ENCODE measurements around the gene ARHGAP24. TPM values are rescaled to one million over a fixed set of nuclear protein-coding genes. Genes with fewer than 3 reads are reported as not detected.

Gene ARHGAP24
- total RNA-seq, 2 donors from 2014 or later: 66.8 to 85.6 TPM

- Histone ChIP-seq H3K4me1 (ENCODE audit: control insufficient read depth, insufficient read depth, low read length) (no peaks in the 10 kb centered on the region), H3K27me3 (ENCODE audit: control insufficient read depth, insufficient read depth, low read length, poor library complexity, severe bottlenecking) (no peaks in the 10 kb centered on the region), H3K27ac (ENCODE audit: low read depth, low read length) (no peak overlapping the region), H3K36me3 (ENCODE audit: control insufficient read depth, insufficient read depth, low read length) (no peaks in the 10 kb centered on the region), H3K9me3 (ENCODE audit: control insufficient read depth, low read length) (no peaks in the 10 kb centered on the region), H3K9ac (ENCODE audit: extremely low read depth, low read length, poor library complexity, severe bottlenecking) (no peak overlapping the region), H3K4me3 (ENCODE audit: low read length) (no peak overlapping the region)
- Mint-ChIP-seq H3K9me3 (no peaks in the 10 kb centered on the region), H3K36me3 (ENCODE audit: low read depth) (no peaks in the 10 kb centered on the region), H3K27ac (no peak overlapping the region), H3K27me3 (ENCODE audit: insufficient read depth) (no peaks in the 10 kb centered on the region), H3K4me1 (no peaks in the 10 kb centered on the region), H3K4me3 (no peak overlapping the region)
- DNase-seq: no peak
- 71 to 100% methylated on average over 1 to 2 of the region's 2 CpGs for WGBS, 2 experiments (ENCODE audit: insufficient coverage in 1 of 2, insufficient read length in 1 of 2)
- TF ChIP-seq CTCF (conservative IDR thresholded peaks at IDR 0.05): no peak
Measured at GRCh38 chr4:85681221-85681657, 206.3 kb downstream of the ARHGAP24 start.

DNA sequence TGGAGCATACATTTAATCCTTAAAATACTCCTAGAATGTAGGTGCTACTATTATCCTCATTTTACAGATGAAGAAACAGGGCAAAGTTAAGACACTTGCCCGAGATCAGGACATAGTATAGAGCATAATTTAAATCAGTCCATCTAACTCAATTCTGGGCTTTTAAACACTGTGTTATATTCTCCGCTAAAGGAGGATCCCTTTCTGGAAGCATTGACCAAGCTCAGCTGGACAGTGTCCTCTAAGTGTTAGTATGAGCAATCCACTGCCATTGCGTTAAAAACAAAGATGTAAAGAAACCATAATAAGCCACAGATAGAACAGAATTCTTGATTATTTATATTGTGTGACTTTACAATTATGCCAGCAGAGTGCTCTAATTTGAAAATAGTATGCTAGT, 207.0 kb downstream of the ARHGAP24 start:
- Histone ChIP-seq H3K4me3 (ENCODE audit: low read length) (no peak overlapping the region), H3K36me3 (ENCODE audit: control insufficient read depth, insufficient read depth, low read length) (no peaks in the 10 kb centered on the region), H3K27me3 (ENCODE audit: control insufficient read depth, insufficient read depth, low read length, poor library complexity, severe bottlenecking) (no peaks in the 10 kb centered on the region), H3K9me3 (ENCODE audit: control insufficient read depth, low read length) (no peaks in the 10 kb centered on the region), H3K9ac (ENCODE audit: extremely low read depth, low read length, poor library complexity, severe bottlenecking) (no peak overlapping the region), H3K4me1 (ENCODE audit: control insufficient read depth, insufficient read depth, low read length) (no peaks in the 10 kb centered on the region), H3K27ac (ENCODE audit: low read depth, low read length) (no peak overlapping the region)
- Mint-ChIP-seq H3K4me3 (no peak overlapping the region), H3K36me3 (ENCODE audit: low read depth) (no peaks in the 10 kb centered on the region), H3K27me3 (ENCODE audit: insufficient read depth) (no peaks in the 10 kb centered on the region), H3K27ac (no peak overlapping the region), H3K9me3 (no peaks in the 10 kb centered on the region), H3K4me1 (no peaks in the 10 kb centered on the region)
- WGBS, 2 experiments (ENCODE audit: insufficient coverage in 1 of 2, insufficient read length in 1 of 2): 88 to 100% methylated on average over 2 to 3 of the region's 3 CpGs
- no peak for DNase-seq
- TF ChIP-seq CTCF (conservative IDR thresholded peaks at IDR 0.05): no peak

DNA sequence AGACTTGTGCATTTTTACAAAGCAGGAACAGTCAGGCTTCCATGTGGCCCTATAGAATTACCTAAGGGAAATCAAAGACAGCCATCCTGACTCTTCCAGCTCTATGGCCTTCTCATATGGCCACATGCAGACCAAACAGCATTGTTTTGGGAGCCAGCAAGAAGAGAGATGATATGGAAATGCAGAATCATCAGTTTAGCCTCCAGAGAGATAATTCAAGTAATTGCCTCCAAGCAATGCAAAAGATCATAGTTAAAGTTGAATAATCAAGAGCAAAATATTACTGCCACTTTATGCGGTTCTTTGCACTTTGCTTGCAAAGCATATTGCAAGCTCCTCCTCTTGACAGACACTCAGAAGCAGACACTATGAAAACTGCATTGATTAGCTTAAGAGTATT, 207.4 kb downstream of the ARHGAP24 start:
- no peak overlapping the region for H3K27ac ChIP-seq (ENCODE audit: low read depth, low read length)
- H3K4me3 Mint-ChIP-seq: no peak overlapping the region
- no peak overlapping the region for H3K4me3 ChIP-seq (ENCODE audit: low read length)
- DNase-seq: no peak
- no peaks in the 10 kb centered on the region for H3K36me3 Mint-ChIP-seq (ENCODE audit: low read depth)
- TF ChIP-seq CTCF (conservative IDR thresholded peaks at IDR 0.05): no peak
- H3K36me3 ChIP-seq (ENCODE audit: control insufficient read depth, insufficient read depth, low read length): no peaks in the 10 kb centered on the region
- H3K27me3 Mint-ChIP-seq (ENCODE audit: insufficient read depth): no peaks in the 10 kb centered on the region
- no peaks in the 10 kb centered on the region for H3K27me3 ChIP-seq (ENCODE audit: control insufficient read depth, insufficient read depth, low read length, poor library complexity, severe bottlenecking)
- no peaks in the 10 kb centered on the region for H3K9me3 Mint-ChIP-seq
- H3K4me1 Mint-ChIP-seq: no peaks in the 10 kb centered on the region
- no peaks in the 10 kb centered on the region for H3K4me1 ChIP-seq (ENCODE audit: control insufficient read depth, insufficient read depth, low read length)
- H3K9me3 ChIP-seq (ENCODE audit: control insufficient read depth, low read length): no peaks in the 10 kb centered on the region
- WGBS, 2 experiments (ENCODE audit: insufficient coverage in 1 of 2, insufficient read length in 1 of 2): 100% methylated on average over 1 of the region's 1 CpG
- no peak overlapping the region for H3K27ac Mint-ChIP-seq
- no peak overlapping the region for H3K9ac ChIP-seq (ENCODE audit: extremely low read depth, low read length, poor library complexity, severe bottlenecking)

Data from endodermal cell (in vitro differentiated cells).